Memory B cell (primary cell): ENCODE measurements around the gene FKBP10.
"Not testable (repeated sequence)": the region's sequence is repeated elsewhere in the genome, so short reads cannot be mapped to it uniquely, and the experiment has no call there.

Experiments used
- ATAC-seq: fragments of 150-1000 bp; cut with Tn5 transposase; 2 replicates; pipeline ENCODE4 v1.10.0; 2021; ENCODE audit warnings: low read depth, mild to moderate bottlenecking, moderate library complexity
- DNase-seq, 2 donors: peaks; one replicate each; pipeline ENCODE4 v3.0.0; 2022; ENCODE audit warnings: low spot score in 2 of 2
- H3K27ac Mint-ChIP-seq: one replicate; pipeline ENCODE4 v1.8.0; 2022; ENCODE audit warnings: mild to moderate bottlenecking, moderate library complexity, mixed read lengths
- H3K27me3 Mint-ChIP-seq: one replicate; pipeline ENCODE4 v1.8.0; 2022; ENCODE audit warnings: mixed read lengths
- H3K36me3 Mint-ChIP-seq: one replicate; pipeline ENCODE4 v1.8.0; 2022; ENCODE audit warnings: mild to moderate bottlenecking, mixed read lengths
- H3K4me1 Mint-ChIP-seq: one replicate; pipeline ENCODE4 v1.8.0; 2022; ENCODE audit warnings: mixed read lengths
- H3K4me3 Mint-ChIP-seq: one replicate; pipeline ENCODE4 v1.8.0; 2022; ENCODE audit warnings: mild to moderate bottlenecking, moderate library complexity, mixed read lengths
- H3K9me3 Mint-ChIP-seq: one replicate; pipeline ENCODE4 v1.8.0; 2022; ENCODE audit warnings: mixed read lengths

The FKBP10 gene

DNA sequence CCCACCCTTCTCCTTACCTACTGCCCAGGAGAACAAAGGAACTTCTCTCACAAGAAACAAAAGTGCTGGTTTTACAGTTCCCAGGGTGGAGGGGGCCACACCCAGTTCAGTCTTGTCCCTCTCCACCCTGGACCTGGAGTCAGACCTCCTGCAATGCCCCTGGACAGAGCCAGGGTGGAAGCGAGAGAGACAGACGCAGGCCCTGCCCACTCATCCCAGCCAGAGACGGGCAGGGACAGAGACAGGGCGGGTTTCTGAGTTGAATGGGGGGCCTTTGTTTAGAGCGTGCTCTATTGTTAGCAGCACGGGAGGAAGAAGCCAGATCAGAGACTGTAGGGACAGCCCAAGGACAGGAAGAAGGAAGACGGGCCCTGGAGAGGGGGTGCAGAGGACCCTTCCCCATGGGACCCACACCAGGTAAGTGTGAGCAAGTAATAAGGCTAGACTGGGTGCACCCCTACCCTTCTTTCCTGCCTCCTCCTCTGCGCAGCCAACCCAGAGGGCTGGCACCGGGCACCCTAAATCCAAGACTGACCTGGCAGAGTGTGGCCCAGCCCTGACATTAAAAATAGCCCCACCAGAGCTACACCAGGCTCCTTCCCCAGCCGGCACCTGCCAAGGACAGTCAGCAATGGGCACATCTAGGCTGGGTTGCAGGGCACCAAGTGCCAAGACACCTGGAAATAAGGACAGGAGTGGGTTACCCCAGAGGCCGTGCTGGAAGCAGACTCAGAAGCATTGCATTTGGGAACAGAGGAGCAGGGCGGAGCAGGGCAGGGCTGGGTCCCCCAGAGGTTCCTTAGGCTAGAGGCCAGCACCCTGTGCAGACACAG is 37.2 kb upstream of the FKBP10 start:
- Mint-ChIP-seq H3K9me3 (no peaks in the 10 kb centered on the region), H3K27me3 (peaks cover 5% of the 10 kb centered on the region), H3K4me1 (peaks cover 13% of the 10 kb centered on the region), H3K4me3 (no peak overlapping the region), H3K36me3 (peaks cover 2% of the 10 kb centered on the region), H3K27ac (no peak overlapping the region)
- no peak for DNase-seq
- no peak for ATAC-seq

- not testable (repeated sequence) for H3K36me3 Mint-ChIP-seq, DNase-seq, H3K4me3 Mint-ChIP-seq, H3K27ac Mint-ChIP-seq, ATAC-seq, H3K9me3 Mint-ChIP-seq, H3K27me3 Mint-ChIP-seq
- peaks cover 12% of the 10 kb centered on the region for H3K4me1 Mint-ChIP-seq
These were observed 36.4 kb upstream of the FKBP10 start for GRCh38 chr17:41776262-41776900.

DNA sequence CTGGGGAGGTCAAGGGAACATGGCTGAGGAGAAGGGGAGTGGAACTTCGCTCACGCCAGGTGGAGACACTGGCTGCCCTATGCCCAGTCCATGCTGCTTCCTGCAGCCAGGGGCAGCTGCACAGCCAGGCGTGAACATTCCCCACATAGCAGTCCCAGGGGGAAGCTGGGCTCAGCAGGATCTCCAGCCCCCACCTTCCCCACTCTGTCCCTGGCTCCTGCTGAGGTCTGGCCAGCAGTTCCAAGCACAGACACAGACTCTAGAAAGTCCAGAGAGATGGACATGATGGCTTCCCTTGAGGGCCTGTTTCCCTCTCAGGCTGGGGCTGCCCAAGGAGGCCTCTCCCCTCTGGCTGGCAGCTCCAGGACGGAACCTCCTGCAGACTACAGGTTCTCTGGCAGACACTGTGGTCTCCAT is 35.6 kb upstream of the FKBP10 start:
- peaks cover 11% of the 10 kb centered on the region for H3K27me3 Mint-ChIP-seq
- peaks cover 7% of the 10 kb centered on the region for H3K4me1 Mint-ChIP-seq
- no peaks in the 10 kb centered on the region for H3K9me3 Mint-ChIP-seq
- H3K27ac Mint-ChIP-seq, result no peak overlapping the region
- no peak for ATAC-seq
- peaks cover 2% of the 10 kb centered on the region for H3K36me3 Mint-ChIP-seq
- H3K4me3 Mint-ChIP-seq, result no peak overlapping the region
- no peak for DNase-seq

- peaks cover 10% of the 10 kb centered on the region for H3K4me1 Mint-ChIP-seq
- peaks cover 15% of the 10 kb centered on the region for H3K27me3 Mint-ChIP-seq
- peaks cover 2% of the 10 kb centered on the region for H3K36me3 Mint-ChIP-seq
- ATAC-seq, result no peak
- no peak overlapping the region for H3K4me3 Mint-ChIP-seq
- H3K9me3 Mint-ChIP-seq, result no peaks in the 10 kb centered on the region
- H3K27ac Mint-ChIP-seq, result no peak overlapping the region
- no peak for DNase-seq
These were observed 35.1 kb upstream of the FKBP10 start for GRCh38 chr17:41777574-41778188.

DNA sequence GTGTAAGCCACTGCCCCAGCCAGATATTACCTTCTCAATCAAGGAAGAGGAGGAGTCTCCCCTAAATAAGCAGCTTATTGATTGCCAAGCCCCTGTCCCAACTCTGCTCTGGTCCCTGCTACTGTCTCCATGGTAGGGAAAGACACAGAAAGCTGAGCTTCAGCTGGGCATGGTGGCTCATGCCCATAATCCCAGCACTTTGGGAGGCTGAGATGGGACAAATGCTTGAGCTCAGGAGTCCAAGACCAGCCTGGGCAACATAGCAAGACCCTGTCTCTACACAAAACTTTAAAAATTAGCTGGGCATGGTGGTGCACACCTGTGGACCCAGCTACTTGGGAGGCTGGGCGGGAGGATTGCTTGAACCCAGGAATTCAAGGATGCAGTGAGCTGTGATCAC is 32.9 kb upstream of the FKBP10 start:
- Mint-ChIP-seq H3K9me3 (no peaks in the 10 kb centered on the region), H3K27me3 (peaks cover 16% of the 10 kb centered on the region), H3K36me3 (peaks cover 2% of the 10 kb centered on the region), H3K4me3 (no peak overlapping the region), H3K4me1 (peaks cover 15% of the 10 kb centered on the region), H3K27ac (no peak overlapping the region)
- ATAC-seq (no peak), DNase-seq (no peak)

DNA sequence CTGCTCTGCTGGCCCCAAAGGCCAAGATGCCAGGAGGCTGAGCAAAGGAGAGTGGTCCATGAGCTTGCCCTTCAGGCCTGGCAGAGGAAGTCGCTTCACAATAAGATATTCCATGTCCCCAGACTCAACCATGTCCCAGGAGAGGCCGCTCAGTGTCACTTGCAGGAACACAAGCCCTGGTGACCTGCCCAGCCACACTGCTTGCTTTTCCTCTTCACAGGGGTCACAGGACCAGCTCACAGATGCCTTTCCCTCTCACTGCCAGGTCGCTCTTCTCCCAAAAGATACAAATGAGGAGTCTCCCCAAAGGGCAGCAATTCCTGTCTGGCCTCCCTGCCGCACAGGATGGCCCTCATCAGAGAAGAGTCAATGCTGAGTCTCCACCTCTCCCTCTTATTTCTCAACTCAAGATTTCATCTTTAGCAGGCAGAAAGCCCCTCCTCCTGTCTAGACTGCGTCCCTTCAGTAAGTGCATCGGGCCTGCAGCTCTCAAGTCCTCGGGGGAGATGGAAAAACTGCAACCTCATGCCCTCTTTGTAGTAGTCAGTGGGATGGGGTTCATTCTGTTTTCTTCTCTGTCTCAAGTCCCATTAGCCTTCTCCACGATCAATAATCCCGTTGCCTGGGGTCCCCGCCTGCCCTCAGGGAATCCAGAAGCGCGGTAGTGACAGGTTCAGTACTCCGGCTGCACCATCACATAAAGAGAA is 31.2 kb upstream of the FKBP10 start:
- DNase-seq (no peak), ATAC-seq (no peak)
- Mint-ChIP-seq H3K36me3 (peaks cover 2% of the 10 kb centered on the region), H3K9me3 (no peaks in the 10 kb centered on the region), H3K27me3 (peaks cover 14% of the 10 kb centered on the region), H3K27ac (no peak overlapping the region), H3K4me1 (peaks cover 14% of the 10 kb centered on the region), H3K4me3 (no peak overlapping the region)

- H3K27me3 Mint-ChIP-seq, result peaks cover 14% of the 10 kb centered on the region
- H3K4me1 Mint-ChIP-seq, result peaks cover 14% of the 10 kb centered on the region
- no peak overlapping the region for H3K27ac Mint-ChIP-seq
- no peak overlapping the region for H3K4me3 Mint-ChIP-seq
- H3K9me3 Mint-ChIP-seq, result no peaks in the 10 kb centered on the region
- H3K36me3 Mint-ChIP-seq, result peaks cover 2% of the 10 kb centered on the region
- ATAC-seq, result no peak
- DNase-seq, result no peak
These were observed 30.7 kb upstream of the FKBP10 start for GRCh38 chr17:41782142-41782541.

GRCh38 chr17:41784207-41784744 is 28.5 kb upstream of the FKBP10 start:
- H3K4me1 Mint-ChIP-seq, result peaks cover 15% of the 10 kb centered on the region
- peak overlapping the region; percentile 74 for H3K4me3 Mint-ChIP-seq
- H3K9me3 Mint-ChIP-seq, result no peaks in the 10 kb centered on the region
- H3K27ac Mint-ChIP-seq, result no peak overlapping the region
- DNase-seq (no peak), ATAC-seq (no peak)
- H3K36me3 Mint-ChIP-seq, result peaks cover 2% of the 10 kb centered on the region
- peaks cover 16% of the 10 kb centered on the region for H3K27me3 Mint-ChIP-seq

- DNase-seq (peak in 1 of 2 donors; percentile 32), ATAC-seq (no peak)
- H3K4me1 Mint-ChIP-seq, result peaks cover 15% of the 10 kb centered on the region
- H3K4me3 Mint-ChIP-seq, result peak overlapping the region; percentile 74
- peaks cover 2% of the 10 kb centered on the region for H3K36me3 Mint-ChIP-seq
- H3K27ac Mint-ChIP-seq, result no peak overlapping the region
- H3K9me3 Mint-ChIP-seq, result no peaks in the 10 kb centered on the region
- H3K27me3 Mint-ChIP-seq, result peaks cover 16% of the 10 kb centered on the region
These were observed 27.5 kb upstream of the FKBP10 start for GRCh38 chr17:41785091-41785858.

DNA sequence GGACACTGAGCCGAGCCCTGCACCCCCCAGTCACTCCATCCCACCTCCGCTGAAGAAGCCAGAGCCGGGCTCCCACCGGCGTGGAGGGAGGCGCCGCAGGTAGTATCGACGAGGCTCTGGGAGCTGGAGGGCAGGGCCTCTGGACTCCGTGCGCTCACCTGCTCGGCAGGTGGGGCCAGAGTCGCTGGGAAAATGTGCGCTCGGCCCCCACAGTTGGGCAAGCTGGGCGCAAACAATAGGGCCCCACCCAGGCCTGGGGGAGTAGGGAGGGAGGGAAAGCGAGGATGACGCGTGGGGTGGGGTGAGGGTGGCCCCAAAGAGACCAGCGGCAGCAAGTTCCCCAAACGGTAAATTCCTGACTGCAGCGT is 27.0 kb upstream of the FKBP10 start:
- no peak overlapping the region for H3K27ac Mint-ChIP-seq
- no peaks in the 10 kb centered on the region for H3K36me3 Mint-ChIP-seq
- DNase-seq (peak in 1 of 2 donors; percentile 37), ATAC-seq (peak; percentile 3)
- peaks cover 15% of the 10 kb centered on the region for H3K4me1 Mint-ChIP-seq
- H3K4me3 Mint-ChIP-seq, result peak overlapping the region; percentile 74
- peaks cover 15% of the 10 kb centered on the region for H3K27me3 Mint-ChIP-seq
- no peaks in the 10 kb centered on the region for H3K9me3 Mint-ChIP-seq

DNA sequence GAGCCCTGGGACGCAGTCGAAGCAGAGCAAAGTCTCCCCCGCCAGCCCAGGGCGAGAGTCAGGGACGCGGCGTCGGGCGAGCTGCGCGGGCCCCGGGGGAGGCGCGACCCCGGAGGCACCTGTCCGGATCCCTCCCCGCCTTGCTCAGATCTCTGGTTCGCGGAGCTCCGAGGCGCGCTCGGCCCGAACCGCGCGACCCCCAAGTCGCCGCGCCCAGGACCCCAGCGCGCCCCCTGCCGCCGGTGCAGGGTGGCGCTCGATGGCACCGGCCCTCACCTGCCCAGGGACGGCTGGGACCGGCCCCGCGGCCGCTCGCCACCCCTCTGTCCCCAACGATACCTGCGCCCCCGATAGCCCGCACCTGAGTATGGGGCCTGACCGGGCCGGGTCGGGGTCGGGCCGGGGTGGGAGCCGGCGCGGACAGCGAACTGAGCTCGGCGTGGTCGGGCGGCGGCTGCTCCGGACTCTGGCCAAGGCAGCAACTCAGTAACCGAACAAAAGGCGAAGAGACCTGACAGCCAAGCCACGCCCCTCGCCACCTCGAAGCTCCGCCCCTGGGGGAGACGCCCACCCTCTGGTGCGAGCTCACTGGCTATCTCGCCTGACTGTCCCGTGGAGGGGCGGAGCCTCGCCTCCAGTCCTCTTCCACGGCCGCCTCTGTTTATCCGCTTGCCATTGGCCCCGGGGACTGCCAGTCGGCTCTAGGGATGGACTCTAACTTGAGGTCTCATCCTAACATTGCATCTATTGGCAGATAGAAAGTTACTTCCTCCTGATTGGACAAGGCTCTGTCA is 26.4 kb upstream of the FKBP10 start, which contains the start of gene JUP:
Gene JUP, minus strand, starts transcription at position 485 of the 794 bp plus-strand sequence. CDS start 14,857 bp downstream, outside the sequence.
- Mint-ChIP-seq H3K9me3 (no peaks in the 10 kb centered on the region), H3K4me3 (peak within 1 kb of the TSS; percentile 74), H3K36me3 (no peaks in the 10 kb centered on the region), H3K4me1 (peaks cover 15% of the 10 kb centered on the region), H3K27ac (no peak within 1 kb of the TSS), H3K27me3 (peaks cover 15% of the 10 kb centered on the region)
- DNase-seq (peak; percentile 93 to 99), ATAC-seq (peak; percentile 89)

DNA sequence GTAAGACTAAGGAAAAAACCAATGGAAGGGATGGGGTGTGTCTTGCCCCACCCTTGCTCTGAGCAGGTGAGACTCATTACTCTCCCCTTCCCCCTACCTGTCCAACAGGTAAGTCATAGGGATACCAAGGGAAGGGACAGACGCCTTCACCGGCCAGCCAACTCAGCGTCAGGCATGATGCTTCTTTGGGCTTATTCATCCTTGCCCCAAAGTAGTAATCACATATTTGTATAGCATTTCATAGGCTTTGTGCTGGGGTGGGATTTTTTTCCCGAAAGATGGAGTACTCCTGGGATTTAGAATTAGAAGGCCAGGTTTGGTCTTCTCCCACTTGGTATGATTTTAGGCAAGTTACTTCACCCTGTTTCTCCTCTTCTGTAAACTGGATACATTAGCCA is 25.8 kb upstream of the FKBP10 start:
- peaks cover 10% of the 10 kb centered on the region for H3K27me3 Mint-ChIP-seq
- peaks cover 15% of the 10 kb centered on the region for H3K4me1 Mint-ChIP-seq
- no peaks in the 10 kb centered on the region for H3K9me3 Mint-ChIP-seq
- H3K27ac Mint-ChIP-seq, result no peak overlapping the region
- ATAC-seq (no peak), DNase-seq (no peak)
- H3K4me3 Mint-ChIP-seq, result peak overlapping the region; percentile 74
- H3K36me3 Mint-ChIP-seq, result no peaks in the 10 kb centered on the region
